ENCODE data around the gene SHISA2.

SHISA2 gene

DNA sequence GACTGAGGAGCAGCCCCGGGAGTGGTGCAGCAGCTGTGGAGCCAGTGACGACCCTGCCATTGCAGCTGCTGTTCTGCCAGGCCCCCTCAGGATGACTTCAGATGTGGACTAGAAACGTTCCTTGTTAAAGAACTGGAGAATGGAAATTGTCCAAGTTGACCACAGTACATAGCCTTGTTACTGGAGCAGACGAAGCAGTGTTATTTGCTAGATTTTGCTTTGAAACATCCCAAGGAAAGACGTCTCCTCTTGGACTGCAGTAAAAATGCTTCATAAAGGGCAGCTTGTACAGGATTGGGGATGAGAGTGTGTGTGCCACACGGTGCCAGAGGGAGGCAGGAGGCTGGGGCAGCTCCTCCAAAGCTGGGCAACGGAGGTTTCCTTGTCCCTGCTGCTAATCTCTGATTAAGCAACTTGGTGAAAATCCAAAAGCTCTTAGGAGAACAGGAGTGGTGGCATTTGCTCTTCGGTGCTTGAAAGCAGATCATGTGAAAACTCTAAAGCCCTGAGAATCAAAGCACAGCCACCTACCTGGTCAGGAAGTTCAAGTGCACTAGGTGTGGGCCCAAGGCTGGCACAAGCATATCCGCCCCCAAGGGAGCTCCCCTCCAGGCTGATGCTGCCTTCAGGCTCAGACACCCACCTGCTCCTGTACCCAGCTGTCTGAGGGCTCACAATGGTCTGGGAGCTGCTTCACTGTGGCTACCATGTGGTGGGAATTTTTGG, 34.5 kb downstream of the SHISA2 start:
- DNase-seq, result no peak

DNA sequence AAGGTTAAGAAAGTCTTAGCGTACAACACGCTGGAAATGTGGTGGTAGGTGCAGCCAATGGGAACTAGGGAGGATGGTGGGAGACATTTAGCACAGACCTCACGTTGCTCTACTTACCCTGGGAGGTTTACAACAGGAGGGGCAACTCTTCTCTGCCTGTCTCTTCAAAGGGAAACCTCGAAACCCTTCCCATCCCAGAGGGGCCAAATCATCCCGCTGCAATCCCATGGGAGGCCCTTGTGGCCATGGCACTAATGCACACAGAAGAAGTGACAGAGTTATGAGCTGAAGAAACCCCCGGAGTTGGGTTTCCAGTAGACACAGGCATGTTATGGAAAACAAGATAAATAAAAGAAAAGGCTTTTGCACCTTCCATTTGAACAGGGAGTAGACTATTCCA, 35.6 kb downstream of the SHISA2 start:
- DNase-seq, result no peak

DNA sequence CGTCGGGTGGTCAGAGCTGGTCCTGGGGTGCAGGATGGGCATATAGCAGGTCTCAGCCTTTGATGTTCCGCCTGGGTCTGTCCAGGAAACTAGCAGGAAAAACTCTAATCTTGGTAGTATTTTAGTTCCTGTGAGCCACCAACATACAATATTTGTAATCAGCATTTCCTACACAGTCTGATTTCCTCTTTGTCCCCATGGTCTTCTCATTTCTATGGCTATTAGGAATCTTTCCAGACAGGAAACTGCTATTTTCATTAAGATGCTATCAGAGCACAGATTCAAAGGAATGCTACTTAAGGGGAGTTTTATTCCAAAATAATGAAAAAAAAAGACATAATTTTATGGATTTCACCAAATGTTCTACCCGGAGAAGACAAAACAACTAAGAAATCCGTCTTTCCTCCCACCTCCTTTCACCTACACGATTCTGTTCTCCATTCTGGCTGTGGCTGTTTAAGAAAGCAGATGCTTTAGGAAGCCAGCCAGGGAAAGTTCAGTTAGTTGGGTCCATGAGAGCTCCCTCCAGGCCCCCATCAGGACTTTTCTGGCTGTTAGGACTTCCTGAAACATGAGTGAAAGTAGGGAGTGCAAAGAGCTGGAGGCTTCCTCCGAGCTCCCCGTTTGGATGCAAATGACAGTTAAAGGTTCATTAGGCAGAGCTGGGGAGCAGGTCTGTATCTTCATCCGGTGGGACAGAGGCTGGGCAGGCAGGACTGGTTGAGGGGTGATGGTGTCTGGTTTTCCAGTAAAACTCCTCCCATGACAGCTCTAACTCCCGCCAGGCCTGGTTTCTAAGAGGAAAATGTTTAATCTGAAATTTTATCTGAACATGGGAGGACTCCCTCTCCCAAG, 36.3 kb downstream of the SHISA2 start:
- no peak for DNase-seq

DNA sequence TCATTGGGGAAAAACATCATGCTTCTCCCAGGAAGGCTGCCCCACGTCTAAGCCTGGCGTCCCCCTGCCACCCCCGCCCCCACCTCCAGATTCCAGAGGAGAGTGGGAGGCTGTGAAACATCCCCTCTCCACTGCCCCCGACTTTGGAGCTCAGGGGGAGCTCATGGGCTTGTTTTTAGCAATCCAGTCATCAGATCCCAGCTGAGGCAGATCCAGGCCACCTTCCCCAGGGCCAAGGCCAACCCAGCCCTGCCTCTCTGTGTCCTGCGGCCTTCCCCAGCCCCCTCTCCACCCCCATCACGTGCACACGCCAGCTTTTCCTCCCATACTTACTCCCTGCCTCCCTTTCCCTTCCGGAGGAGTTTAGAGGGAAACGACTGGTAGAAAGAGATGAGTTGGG, 38.8 kb downstream of the SHISA2 start:
- DNase-seq, result no peak

DNA sequence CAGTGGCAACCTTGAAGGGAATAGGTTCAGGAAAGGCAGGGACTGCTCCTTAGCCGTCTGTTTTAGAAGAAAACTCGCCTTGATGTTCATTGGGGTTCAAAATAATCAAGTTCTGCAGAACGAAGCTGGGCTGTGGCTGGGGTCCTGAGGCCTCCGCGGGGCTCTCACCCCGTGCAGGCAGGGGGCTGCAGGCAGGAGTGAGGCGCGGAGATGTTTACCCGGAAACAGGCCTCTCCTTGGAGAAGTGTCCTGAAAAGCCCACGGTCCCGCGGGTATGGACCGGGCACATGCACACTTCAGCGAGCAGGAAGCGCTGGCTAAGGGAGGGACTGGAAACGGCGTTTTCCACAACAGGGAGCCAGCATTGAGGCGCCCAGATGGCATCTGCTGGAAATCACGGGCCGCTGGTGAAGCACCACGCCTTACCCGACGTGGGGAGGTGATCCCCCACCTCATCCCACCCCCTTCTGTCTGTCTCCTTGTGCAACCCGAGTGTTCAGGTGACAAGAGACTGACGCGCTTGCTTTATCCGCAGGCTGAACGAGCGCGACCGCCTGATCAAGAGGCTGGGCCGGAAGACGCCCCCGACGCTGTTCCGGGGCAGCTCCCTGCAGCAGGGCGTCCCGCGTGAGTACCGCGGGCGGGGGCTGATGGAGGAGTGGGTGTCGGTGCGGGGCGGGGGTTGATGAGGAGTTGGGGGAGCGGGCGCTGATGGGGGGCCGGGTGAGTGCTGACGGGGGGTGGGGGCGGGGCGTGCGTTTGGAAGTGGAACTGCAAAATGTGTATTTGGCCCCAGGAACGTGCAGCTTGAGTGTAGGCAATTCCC, 39.6 kb downstream of the SHISA2 start:
- peak; percentile 29 for DNase-seq

DNA sequence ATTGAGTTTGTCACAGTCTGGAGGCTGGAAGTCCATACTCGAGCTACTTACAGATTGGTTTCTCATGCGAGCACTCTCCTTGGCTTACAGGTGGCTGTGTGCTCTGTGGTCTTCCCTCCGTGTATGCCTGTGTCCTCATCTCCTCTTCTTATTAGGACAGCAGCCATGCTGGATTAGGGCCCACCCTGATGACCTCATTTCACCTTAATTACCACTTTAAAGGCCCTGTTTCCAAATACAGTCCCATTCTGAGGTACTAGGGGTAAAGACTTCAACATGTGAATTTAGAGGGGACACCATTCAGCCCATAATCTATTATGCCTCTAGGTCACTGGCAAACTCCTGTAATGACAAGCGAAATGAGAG, 40.6 kb downstream of the SHISA2 start:
- DNase-seq, result no peak

DNA sequence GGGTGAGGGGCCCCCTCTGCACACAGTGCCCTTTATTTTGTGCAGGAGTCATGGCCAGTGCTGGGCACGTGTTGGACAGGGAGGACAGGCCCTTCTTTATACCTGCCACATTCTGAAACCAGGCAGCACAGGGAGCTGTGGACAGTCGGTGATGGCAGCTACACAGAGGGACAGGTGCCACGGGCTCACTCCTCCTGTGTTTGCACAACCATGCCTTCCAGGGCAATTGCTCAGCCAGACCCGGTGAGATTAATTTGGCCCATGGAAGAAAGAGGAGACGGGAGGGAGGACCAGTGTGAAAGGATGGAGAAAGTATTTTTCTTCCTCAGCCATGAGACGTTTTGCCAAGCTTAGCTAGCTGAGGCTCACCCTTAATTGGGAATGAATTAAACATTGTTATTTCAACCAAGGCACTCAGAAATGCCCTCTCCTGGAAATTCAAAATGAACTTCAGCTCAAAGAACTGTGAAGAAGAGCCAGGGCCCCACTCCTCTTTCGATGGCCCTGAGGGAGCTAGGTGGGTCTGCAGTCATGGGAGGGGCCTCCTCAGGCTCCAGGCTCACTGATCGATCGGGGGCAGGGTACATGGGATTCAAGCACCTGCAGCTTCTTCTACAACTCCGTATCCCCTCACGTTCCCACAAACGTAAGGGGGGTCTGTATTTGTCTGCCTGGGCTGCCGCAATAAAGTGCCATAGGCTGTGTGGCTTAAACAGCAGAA, 41.2 kb downstream of the SHISA2 start:
- no peak for DNase-seq

DNA sequence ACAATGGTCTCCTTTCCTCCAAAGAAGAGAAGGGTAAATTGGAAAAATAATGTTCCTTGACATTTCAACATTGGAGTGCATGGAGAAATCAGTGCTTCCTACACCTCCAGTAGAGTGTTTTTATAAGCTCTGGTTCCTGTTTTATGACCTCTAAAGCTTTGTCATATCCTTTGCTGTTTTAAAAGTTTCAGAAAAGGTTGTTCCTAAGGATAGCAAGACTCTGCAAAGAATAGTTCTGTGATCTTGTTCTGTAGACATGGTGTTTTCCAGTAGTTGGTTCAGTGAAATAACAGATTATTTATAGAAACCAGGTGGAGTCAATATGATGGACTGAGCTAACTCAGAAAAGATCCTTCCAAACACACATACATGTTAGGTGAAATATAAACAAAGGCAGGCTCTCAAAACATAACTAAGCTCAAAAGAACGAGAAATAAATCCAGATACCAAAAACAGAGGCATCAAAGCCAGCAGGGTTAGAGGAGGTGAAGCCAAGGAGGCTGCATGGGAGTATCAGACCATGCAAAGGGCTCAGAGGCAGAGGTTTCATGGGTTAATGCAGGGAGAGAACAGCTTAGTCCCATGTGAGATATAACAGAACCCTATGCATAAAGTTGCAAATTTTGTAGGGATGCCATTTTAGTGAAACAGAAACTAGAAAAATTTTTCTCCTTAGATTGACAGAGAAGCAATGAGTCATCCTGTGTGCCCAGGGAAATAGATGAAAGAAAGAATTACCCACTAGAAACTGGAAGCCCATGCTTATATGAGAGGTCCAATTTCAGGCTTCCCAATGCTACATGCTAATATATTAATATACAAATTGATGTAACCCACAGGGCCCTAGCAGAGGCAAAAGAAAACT, 44.3 kb downstream of the SHISA2 start:
- no peak for DNase-seq
